Mesendoderm (in vitro differentiated cells): ENCODE results near the gene CACNA1C.

Source experiments
- DNase-seq: peaks from one replicate; pipeline ENCODE4 v3.0.0; 2013
- H2AK5ac ChIP-seq: 2 replicates; pipeline ENCODE4 v1.6.1; 2013; ENCODE audit warnings: low read length, inconsistent platforms
- H2BK120ac ChIP-seq: 2 replicates; pipeline ENCODE4 v1.6.1; 2013; ENCODE audit warnings: low read depth, mild to moderate bottlenecking, low read length, moderate library complexity, mixed read lengths
- H2BK15ac ChIP-seq: replicated peaks from 2 replicates; pipeline ENCODE4 v1.6.1; 2013; ENCODE audit warnings: low read depth, mild to moderate bottlenecking, moderate library complexity
- H2BK5ac ChIP-seq: 2 replicates; pipeline ENCODE4 v1.6.1; 2013; ENCODE audit warnings: low read length, inconsistent platforms
- H3K18ac ChIP-seq: 2 replicates; pipeline ENCODE4 v1.6.1; 2013; ENCODE audit warnings: mild to moderate bottlenecking, low read length, mixed read lengths
- H3K23ac ChIP-seq: one replicate; pipeline ENCODE4 v1.6.1; 2013; ENCODE audit warnings: low read length
- H3K27ac ChIP-seq: 2 replicates; pipeline ENCODE4 v1.5.1; 2013; ENCODE audit warnings: low read depth, mild to moderate bottlenecking, inconsistent platforms, low read length, moderate library complexity
- H3K27me3 ChIP-seq: 2 replicates; pipeline ENCODE4 v1.6.1; 2013; ENCODE audit warnings: low read length, control low read depth, mild to moderate bottlenecking, inconsistent platforms; ENCODE audit not compliant: insufficient read depth, poor library complexity
- H3K36me3 ChIP-seq: 2 replicates; pipeline ENCODE4 v1.6.1; 2013; ENCODE audit warnings: low read length, inconsistent platforms; ENCODE audit not compliant: control insufficient read depth, insufficient read depth
- H3K4ac ChIP-seq: one replicate; pipeline ENCODE4 v1.6.1; 2013; ENCODE audit warnings: low read depth, mild to moderate bottlenecking, low read length, moderate library complexity
- H3K4me1 ChIP-seq: 2 replicates; pipeline ENCODE4 v1.6.1; 2013; ENCODE audit warnings: low read depth, low read length, inconsistent platforms; ENCODE audit not compliant: control insufficient read depth
- H3K4me2 ChIP-seq: 2 replicates; pipeline ENCODE4 v1.6.1; 2013; ENCODE audit warnings: low read length
- H3K4me3 ChIP-seq: 2 replicates; pipeline ENCODE4 v1.5.1; 2013; ENCODE audit warnings: mild to moderate bottlenecking, low read length
- H3K56ac ChIP-seq: one replicate; pipeline ENCODE4 v1.6.1; 2013; ENCODE audit warnings: low read length
- H3K79me1 ChIP-seq: 2 replicates; pipeline ENCODE4 v1.6.1; 2013; ENCODE audit warnings: low read length, inconsistent platforms
- H3K79me2 ChIP-seq: 2 replicates; pipeline ENCODE4 v1.6.1; 2013; ENCODE audit warnings: mild to moderate bottlenecking, low read length; ENCODE audit not compliant: control insufficient read depth, insufficient read depth
- H3K9ac ChIP-seq: 2 replicates; pipeline ENCODE4 v1.6.1; 2013; ENCODE audit warnings: low read length, inconsistent platforms
- H4K5ac ChIP-seq: one replicate; pipeline ENCODE4 v1.6.1; 2013; ENCODE audit warnings: low read length
- H4K8ac ChIP-seq: one replicate; pipeline ENCODE4 v1.6.1; 2013; ENCODE audit warnings: low read depth, mild to moderate bottlenecking, control low read depth, low read length, moderate library complexity
- WGBS: extraction: QIAGEN DNeasy Blood & Tissue Kit; methylation state at CpG from one replicate; pipeline ENCODE4 v1.1.7; 2013; ENCODE audit warnings: low lambda C conversion rate, missing lambda C conversion rate; ENCODE audit not compliant: insufficient coverage; ENCODE audit errors: extremely low coverage; 5-methylcytosine and 5-hydroxymethylcytosine counted together

Gene CACNA1C

DNA sequence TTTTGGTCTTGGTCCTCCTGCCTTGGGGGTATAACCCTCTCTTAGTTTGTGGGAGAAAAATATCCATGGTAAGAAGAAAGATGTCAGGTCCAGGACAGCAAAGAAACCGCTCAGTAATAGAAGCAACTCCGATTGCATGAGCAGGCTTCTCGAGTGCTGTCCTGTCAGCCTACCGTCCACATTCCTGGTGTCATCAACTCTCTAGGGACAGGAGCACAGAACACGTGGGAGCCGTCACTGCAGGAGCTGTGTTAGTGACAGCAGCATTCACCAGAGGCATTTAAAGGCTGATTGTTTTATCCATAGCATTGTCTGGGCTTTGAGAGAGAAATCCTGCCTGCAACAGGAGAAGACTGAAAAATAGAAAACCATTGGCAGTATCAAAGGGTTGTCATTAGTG, 244.2 kb downstream of the CACNA1C start:
- Histone ChIP-seq H3K56ac (peak overlapping the region; percentile 3), H2BK120ac (no peak overlapping the region), H3K4me2 (no peak overlapping the region), H3K27me3 (no peaks in the 10 kb centered on the region), H4K8ac (no peak overlapping the region), H3K27ac (no peak overlapping the region), H3K36me3 (no peaks in the 10 kb centered on the region), H3K4me3 (no peak overlapping the region), H2BK5ac (no peak overlapping the region), H2AK5ac (no peak overlapping the region), H3K18ac (no peak overlapping the region), H3K79me2 (no peaks in the 10 kb centered on the region), H3K4me1 (peaks cover 5% of the 10 kb centered on the region), H2BK15ac (no peak overlapping the region), H4K5ac (no peak overlapping the region), H3K4ac (no peak overlapping the region), H3K23ac (no peak overlapping the region), H3K79me1 (no peaks in the 10 kb centered on the region), H3K9ac (no peak overlapping the region)
- no peak for DNase-seq
- WGBS, result no CpG with 5 or more reads among the region's 6 CpGs

GRCh38 chr12:2297658-2298057, 244.9 kb downstream of the CACNA1C start:
- H3K4ac ChIP-seq, result no peak overlapping the region
- no peak overlapping the region for H2BK15ac ChIP-seq
- no peaks in the 10 kb centered on the region for H3K27me3 ChIP-seq
- no peak overlapping the region for H2BK120ac ChIP-seq
- H3K4me1 ChIP-seq, result peaks cover 5% of the 10 kb centered on the region
- no peak overlapping the region for H2BK5ac ChIP-seq
- no peaks in the 10 kb centered on the region for H3K79me2 ChIP-seq
- no peak overlapping the region for H3K23ac ChIP-seq
- H3K18ac ChIP-seq, result no peak overlapping the region
- H4K8ac ChIP-seq, result no peak overlapping the region
- no peak overlapping the region for H4K5ac ChIP-seq
- H3K9ac ChIP-seq, result no peak overlapping the region
- H3K36me3 ChIP-seq, result no peaks in the 10 kb centered on the region
- H3K56ac ChIP-seq, result no peak overlapping the region
- no peak overlapping the region for H2AK5ac ChIP-seq
- no peak overlapping the region for H3K4me3 ChIP-seq
- no peaks in the 10 kb centered on the region for H3K79me1 ChIP-seq
- DNase-seq, result no peak
- no peak overlapping the region for H3K4me2 ChIP-seq
- WGBS, result no CpG with 5 or more reads among the region's 4 CpGs
- H3K27ac ChIP-seq, result no peak overlapping the region

DNA sequence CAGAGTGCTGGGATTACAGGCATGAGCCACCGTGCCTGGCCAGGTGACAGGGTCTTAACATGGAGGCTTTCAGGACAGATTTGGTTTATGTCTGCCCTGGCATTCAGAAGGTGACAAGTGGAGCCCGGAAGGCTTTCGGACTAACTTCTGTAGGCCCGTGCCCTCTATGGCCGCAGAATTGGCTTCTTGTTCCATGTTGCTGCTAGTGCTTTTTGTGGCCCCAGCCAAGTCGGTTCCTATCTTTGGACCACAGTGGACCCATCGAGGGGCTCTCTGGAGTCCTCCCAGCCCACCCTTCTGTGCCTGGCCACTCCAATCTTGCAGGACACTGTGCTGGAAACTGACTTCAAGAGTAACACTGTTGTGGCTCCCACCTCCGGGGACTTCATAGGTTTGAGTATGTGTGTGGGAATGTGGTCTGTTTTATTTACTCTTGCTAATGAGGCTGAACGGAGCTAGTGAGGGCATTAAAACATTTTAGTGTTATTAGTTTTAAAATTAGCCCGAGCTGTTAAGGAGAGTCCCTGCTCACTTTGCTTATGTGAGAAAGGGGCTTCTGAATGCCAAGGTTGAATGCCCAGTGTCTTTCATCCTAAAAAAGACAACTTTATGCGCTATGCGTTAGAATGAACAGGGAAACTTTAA, 245.9 kb downstream of the CACNA1C start:
- no peak overlapping the region for H2AK5ac ChIP-seq
- H3K27me3 ChIP-seq, result no peaks in the 10 kb centered on the region
- H2BK15ac ChIP-seq, result no peak overlapping the region
- H3K4me2 ChIP-seq, result no peak overlapping the region
- no peak overlapping the region for H3K27ac ChIP-seq
- no CpG with 5 or more reads among the region's 12 CpGs for WGBS
- peaks cover 5% of the 10 kb centered on the region for H3K4me1 ChIP-seq
- H2BK5ac ChIP-seq, result no peak overlapping the region
- no peaks in the 10 kb centered on the region for H3K79me2 ChIP-seq
- H2BK120ac ChIP-seq, result no peak overlapping the region
- no peak overlapping the region for H3K18ac ChIP-seq
- H4K8ac ChIP-seq, result no peak overlapping the region
- no peak overlapping the region for H3K23ac ChIP-seq
- no peak overlapping the region for H3K4me3 ChIP-seq
- H3K36me3 ChIP-seq, result no peaks in the 10 kb centered on the region
- H3K56ac ChIP-seq, result no peak overlapping the region
- H4K5ac ChIP-seq, result no peak overlapping the region
- no peak overlapping the region for H3K9ac ChIP-seq
- H3K4ac ChIP-seq, result no peak overlapping the region
- DNase-seq, result no peak
- no peaks in the 10 kb centered on the region for H3K79me1 ChIP-seq

- no peak overlapping the region for H2BK5ac ChIP-seq
- no peak overlapping the region for H2BK15ac ChIP-seq
- no peak overlapping the region for H3K9ac ChIP-seq
- no CpG with 5 or more reads among the region's 6 CpGs for whole genome bisulfite sequencing
- no peak overlapping the region for H2BK120ac ChIP-seq
- no peaks in the 10 kb centered on the region for H3K79me2 ChIP-seq
- no peak overlapping the region for H3K4ac ChIP-seq
- no peak overlapping the region for H3K18ac ChIP-seq
- no peaks in the 10 kb centered on the region for H3K27me3 ChIP-seq
- no peak overlapping the region for H3K4me2 ChIP-seq
- no peak overlapping the region for H4K5ac ChIP-seq
- no peak overlapping the region for H3K27ac ChIP-seq
- no peak overlapping the region for H4K8ac ChIP-seq
- DNase-seq, result no peak
- no peaks in the 10 kb centered on the region for H3K36me3 ChIP-seq
- H2AK5ac ChIP-seq, result no peak overlapping the region
- H3K79me1 ChIP-seq, result no peaks in the 10 kb centered on the region
- H3K4me3 ChIP-seq, result no peak overlapping the region
- no peak overlapping the region for H3K23ac ChIP-seq
- H3K4me1 ChIP-seq, result peaks cover 5% of the 10 kb centered on the region
- H3K56ac ChIP-seq, result no peak overlapping the region
These were observed 246.4 kb downstream of the CACNA1C start for GRCh38 chr12:2299206-2299605.

DNA sequence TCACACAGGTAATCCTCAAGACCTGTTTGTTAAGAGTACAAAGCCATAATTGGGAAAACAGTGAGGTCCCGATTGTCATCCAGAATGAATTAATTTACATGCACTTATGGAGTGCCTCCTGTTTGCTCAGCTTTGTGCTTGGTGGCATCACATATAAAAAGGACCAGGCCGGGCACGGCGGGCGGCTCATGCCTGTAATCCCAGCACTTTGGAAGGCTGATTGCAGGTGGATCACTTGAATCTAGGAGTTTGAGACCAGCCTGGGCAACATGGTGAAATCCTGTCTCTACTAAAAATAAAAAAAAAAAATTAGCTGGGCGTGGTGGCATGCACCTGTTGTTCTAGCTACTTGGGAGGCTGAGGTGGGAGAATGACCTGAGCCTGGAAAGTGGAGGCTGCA, 247.4 kb downstream of the CACNA1C start:
- no peak overlapping the region for H3K56ac ChIP-seq
- no peak overlapping the region for H2BK5ac ChIP-seq
- no peak overlapping the region for H2BK120ac ChIP-seq
- no peaks in the 10 kb centered on the region for H3K79me2 ChIP-seq
- no CpG with 5 or more reads among the region's 6 CpGs for WGBS
- H2AK5ac ChIP-seq, result no peak overlapping the region
- no peak overlapping the region for H3K4ac ChIP-seq
- H2BK15ac ChIP-seq, result no peak overlapping the region
- H4K5ac ChIP-seq, result no peak overlapping the region
- DNase-seq, result no peak
- no peaks in the 10 kb centered on the region for H3K36me3 ChIP-seq
- H3K27me3 ChIP-seq, result no peaks in the 10 kb centered on the region
- H3K4me1 ChIP-seq, result peaks cover 3% of the 10 kb centered on the region
- no peaks in the 10 kb centered on the region for H3K79me1 ChIP-seq
- H4K8ac ChIP-seq, result no peak overlapping the region
- no peak overlapping the region for H3K23ac ChIP-seq
- H3K4me3 ChIP-seq, result no peak overlapping the region
- H3K18ac ChIP-seq, result no peak overlapping the region
- H3K4me2 ChIP-seq, result no peak overlapping the region
- no peak overlapping the region for H3K27ac ChIP-seq
- H3K9ac ChIP-seq, result no peak overlapping the region

GRCh38 chr12:2300886-2301285, 248.1 kb downstream of the CACNA1C start:
- Histone ChIP-seq H3K4ac (no peak overlapping the region), H2AK5ac (no peak overlapping the region), H3K4me2 (no peak overlapping the region), H3K79me1 (no peaks in the 10 kb centered on the region), H4K8ac (no peak overlapping the region), H3K23ac (no peak overlapping the region), H4K5ac (no peak overlapping the region), H3K79me2 (no peaks in the 10 kb centered on the region), H3K36me3 (no peaks in the 10 kb centered on the region), H3K27ac (no peak overlapping the region), H3K27me3 (no peaks in the 10 kb centered on the region), H2BK5ac (no peak overlapping the region), H2BK15ac (no peak overlapping the region), H3K18ac (no peak overlapping the region), H3K4me1 (peaks cover 2% of the 10 kb centered on the region), H3K56ac (no peak overlapping the region), H2BK120ac (no peak overlapping the region), H3K4me3 (no peak overlapping the region), H3K9ac (no peak overlapping the region)
- WGBS, result no CpG with 5 or more reads among the region's 11 CpGs
- DNase-seq, result no peak
